Measurements from ENCODE around the gene ALPP. TPM values are rescaled to one million over a fixed set of nuclear protein-coding genes. Genes with fewer than 3 reads are reported as not detected.
"Not testable (repeated sequence)": the region's sequence is repeated elsewhere in the genome, so short reads cannot be mapped to it uniquely, and the experiment has no call there.

The ALPP gene
- polyA plus RNA-seq, 3 donors: not detected

DNA sequence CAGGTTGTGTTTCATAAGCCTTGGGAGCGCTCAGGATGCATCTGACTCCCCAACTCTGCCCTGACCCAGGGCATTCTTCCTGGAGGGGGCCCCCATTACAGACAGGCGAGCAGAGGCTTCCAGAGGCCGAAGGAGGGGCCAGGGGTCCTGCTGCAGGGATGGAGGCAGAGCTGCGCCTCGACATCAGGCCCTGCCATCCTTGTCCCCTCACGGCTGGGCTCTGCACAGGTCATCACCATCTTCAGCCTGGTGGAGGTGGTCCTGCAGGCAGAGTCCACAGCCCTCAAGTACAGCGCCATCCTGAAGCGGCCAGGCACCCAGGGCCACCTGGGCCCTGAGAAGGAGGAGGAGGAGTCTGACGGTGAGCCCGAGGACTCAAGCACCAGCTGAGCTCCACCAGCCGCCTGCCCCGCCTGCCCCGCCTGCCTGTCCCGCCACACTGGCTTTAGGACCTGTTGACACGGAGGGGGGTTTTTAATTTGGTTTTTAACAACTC, 42.3 kb upstream of the ALPP start:
- Mint-ChIP-seq H3K27me3 (ENCODE audit: low read depth in 3 of 3) (peaks cover 0 to 2% (median 0%) of the 10 kb centered on the region in 3 donors), H3K27ac (no peak overlapping the region), H3K9me3 (no peaks in the 10 kb centered on the region), H3K36me3 (peaks cover 8 to 14% of the 10 kb centered on the region in 2 donors), H3K4me1 (no peaks in the 10 kb centered on the region), H3K4me3 (no peak overlapping the region)
- Histone ChIP-seq H3K36me3 (replicated peaks in 1 of 2; ENCODE audit: control insufficient read depth in 1 of 2, insufficient read depth in 2 of 2, low read length in 2 of 2) (peaks cover 0 to 4% of the 10 kb centered on the region in 2 donors), H3K27me3 (ENCODE audit: control insufficient read depth in 2 of 2, insufficient read depth in 2 of 2, low read length in 2 of 2) (no peaks in the 10 kb centered on the region), H3K4me3 (replicated peaks in 1 of 3; ENCODE audit: low read depth in 2 of 3, low read length in 3 of 3) (no peak overlapping the region), H3K9me3 (replicated peaks in 1 of 2; ENCODE audit: control insufficient read depth in 1 of 2, insufficient read depth in 1 of 2, low read length in 2 of 2) (no peaks in the 10 kb centered on the region), H3K27ac (ENCODE audit: low read depth in 1 of 2, low read length in 2 of 2) (no peak overlapping the region), H3K9ac (ENCODE audit: insufficient read depth, low read length, poor library complexity, severe bottlenecking) (no peak overlapping the region), H3K4me2 (replicated peaks; ENCODE audit: extremely low read depth, low read length, poor library complexity, severe bottlenecking) (no peak overlapping the region), H2AFZ (ENCODE audit: insufficient read depth, low read depth, low read length, poor library complexity, severe bottlenecking) (no peak overlapping the region), H3K4me1 (ENCODE audit: control insufficient read depth in 1 of 2, insufficient read depth in 2 of 2, low read length in 2 of 2) (no peaks in the 10 kb centered on the region), H4K20me1 (ENCODE audit: insufficient read depth, low read length) (no peaks in the 10 kb centered on the region), H3K79me2 (ENCODE audit: insufficient read depth, low read length) (no peaks in the 10 kb centered on the region)
- intact Hi-C loops (cut with micrococcal nuclease): no loop called here
- TF ChIP-seq, protein P1, sequence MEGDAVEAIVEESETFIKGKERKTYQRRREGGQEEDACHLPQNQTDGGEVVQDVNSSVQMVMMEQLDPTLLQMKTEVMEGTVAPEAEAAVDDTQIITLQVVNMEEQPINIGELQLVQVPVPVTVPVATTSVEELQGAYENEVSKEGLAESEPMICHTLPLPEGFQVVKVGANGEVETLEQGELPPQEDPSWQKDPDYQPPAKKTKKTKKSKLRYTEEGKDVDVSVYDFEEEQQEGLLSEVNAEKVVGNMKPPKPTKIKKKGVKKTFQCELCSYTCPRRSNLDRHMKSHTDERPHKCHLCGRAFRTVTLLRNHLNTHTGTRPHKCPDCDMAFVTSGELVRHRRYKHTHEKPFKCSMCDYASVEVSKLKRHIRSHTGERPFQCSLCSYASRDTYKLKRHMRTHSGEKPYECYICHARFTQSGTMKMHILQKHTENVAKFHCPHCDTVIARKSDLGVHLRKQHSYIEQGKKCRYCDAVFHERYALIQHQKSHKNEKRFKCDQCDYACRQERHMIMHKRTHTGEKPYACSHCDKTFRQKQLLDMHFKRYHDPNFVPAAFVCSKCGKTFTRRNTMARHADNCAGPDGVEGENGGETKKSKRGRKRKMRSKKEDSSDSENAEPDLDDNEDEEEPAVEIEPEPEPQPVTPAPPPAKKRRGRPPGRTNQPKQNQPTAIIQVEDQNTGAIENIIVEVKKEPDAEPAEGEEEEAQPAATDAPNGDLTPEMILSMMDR (IDR thresholded peaks at IDR 0.05): no peak
- 99% methylated on average over 10 of the region's 15 CpGs for WGBS (ENCODE audit: insufficient coverage)
- DNase-seq: no peak

DNA sequence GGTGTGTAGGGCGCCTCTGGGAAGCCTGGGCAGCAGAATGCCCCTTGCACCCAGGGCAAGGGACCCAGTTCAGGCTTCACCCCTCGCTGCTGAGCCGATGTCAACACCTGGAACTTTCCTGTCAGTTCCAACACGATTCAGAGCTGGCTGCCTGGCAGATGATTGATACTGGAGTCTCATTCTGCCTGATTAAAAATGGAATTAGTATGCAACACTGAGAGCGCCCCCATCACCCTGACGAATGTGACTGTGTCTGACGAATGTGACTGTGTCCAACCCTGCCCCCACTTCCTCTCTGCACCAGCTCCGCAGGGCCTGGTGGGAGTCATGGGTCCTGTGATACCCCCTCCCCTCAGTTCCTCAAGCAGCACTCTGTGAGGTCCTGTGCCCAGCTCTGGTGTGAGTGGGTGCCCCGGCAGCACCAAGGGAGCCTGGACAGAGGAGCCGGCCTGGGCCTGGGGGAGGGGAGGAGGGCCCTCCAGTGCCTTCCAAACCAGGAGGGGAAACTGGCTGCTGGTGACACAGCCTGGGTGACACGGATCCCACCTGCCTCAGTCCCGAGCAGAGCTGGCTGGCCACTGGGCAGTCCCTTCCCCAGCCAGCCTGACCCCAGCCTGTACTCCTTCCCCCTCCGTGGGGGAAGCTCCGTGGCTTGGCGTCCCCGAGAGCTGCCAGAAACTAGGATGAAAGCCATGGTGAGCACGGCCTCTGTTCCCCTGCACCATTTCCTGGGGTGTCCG, 41.4 kb upstream of the ALPP start:
- no peak for DNase-seq
- peaks cover 0 to 4% of the 10 kb centered on the region in 2 donors for H3K36me3 ChIP-seq (replicated peaks in 1 of 2; ENCODE audit: control insufficient read depth in 1 of 2, insufficient read depth in 2 of 2, low read length in 2 of 2)
- Mint-ChIP-seq H3K27me3 (ENCODE audit: low read depth in 3 of 3) (peaks cover 0 to 2% (median 0%) of the 10 kb centered on the region in 3 donors), H3K4me3 (no peak overlapping the region), H3K36me3 (peaks cover 8 to 14% of the 10 kb centered on the region in 2 donors), H3K27ac (peak overlapping the region in 1 of 7 donors; percentile 57), H3K4me1 (no peaks in the 10 kb centered on the region), H3K9me3 (no peaks in the 10 kb centered on the region)
- no peaks in the 10 kb centered on the region for H3K27me3 ChIP-seq (ENCODE audit: control insufficient read depth in 2 of 2, insufficient read depth in 2 of 2, low read length in 2 of 2)
- 75% methylated on average over 9 of the region's 18 CpGs for WGBS (ENCODE audit: insufficient coverage)
- H3K9me3 ChIP-seq (replicated peaks in 1 of 2; ENCODE audit: control insufficient read depth in 1 of 2, insufficient read depth in 1 of 2, low read length in 2 of 2): no peaks in the 10 kb centered on the region
- no peak overlapping the region for H3K4me2 ChIP-seq (replicated peaks; ENCODE audit: extremely low read depth, low read length, poor library complexity, severe bottlenecking)
- H3K4me1 ChIP-seq (ENCODE audit: control insufficient read depth in 1 of 2, insufficient read depth in 2 of 2, low read length in 2 of 2): no peaks in the 10 kb centered on the region
- H3K79me2 ChIP-seq (ENCODE audit: insufficient read depth, low read length): no peaks in the 10 kb centered on the region
- no peak overlapping the region for H3K9ac ChIP-seq (ENCODE audit: insufficient read depth, low read length, poor library complexity, severe bottlenecking)
- H2AFZ ChIP-seq (ENCODE audit: insufficient read depth, low read depth, low read length, poor library complexity, severe bottlenecking): no peak overlapping the region
- intact Hi-C loops (cut with micrococcal nuclease): no loop called here
- TF ChIP-seq, protein P1 (IDR thresholded peaks at IDR 0.05): no peak
- no peaks in the 10 kb centered on the region for H4K20me1 ChIP-seq (ENCODE audit: insufficient read depth, low read length)
- H3K27ac ChIP-seq (ENCODE audit: low read depth in 1 of 2, low read length in 2 of 2): no peak overlapping the region
- no peak overlapping the region for H3K4me3 ChIP-seq (replicated peaks in 1 of 3; ENCODE audit: low read depth in 2 of 3, low read length in 3 of 3)

DNA sequence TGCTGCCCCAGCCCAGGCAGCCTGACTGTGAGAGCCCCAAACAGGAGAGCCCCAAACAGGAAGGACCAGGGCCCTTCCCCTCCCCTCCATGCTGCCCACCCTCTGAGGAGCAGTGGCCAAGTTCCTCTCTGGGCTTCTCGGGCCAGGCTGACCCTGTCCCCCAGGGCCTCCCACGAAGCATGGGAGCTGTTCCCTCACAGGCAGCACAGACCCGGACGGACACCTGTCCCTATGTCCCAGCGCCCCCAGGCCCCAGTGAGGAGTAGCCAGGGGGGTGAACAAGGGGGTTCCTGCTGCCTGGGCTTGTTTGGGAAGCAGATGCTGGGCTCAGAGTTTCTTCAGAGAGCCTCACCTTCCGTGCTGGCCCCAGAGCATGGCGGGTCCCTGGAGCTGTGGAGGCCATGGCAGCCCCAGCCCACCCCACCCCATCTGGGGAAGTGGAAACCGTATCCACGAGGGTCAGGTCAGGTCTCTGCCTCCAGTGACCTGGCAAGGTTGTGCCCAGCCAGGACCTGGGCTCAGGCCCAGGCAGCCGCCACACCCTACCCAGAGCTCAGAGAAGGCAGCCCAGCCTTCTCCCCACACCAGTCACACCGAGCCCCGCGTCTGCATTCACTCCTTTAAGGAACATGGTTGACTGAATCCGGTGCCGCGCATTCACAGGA, 40.3 kb upstream of the ALPP start:
- H3K4me2 ChIP-seq (replicated peaks; ENCODE audit: extremely low read depth, low read length, poor library complexity, severe bottlenecking); H4K20me1 ChIP-seq (ENCODE audit: insufficient read depth, low read length); H3K9me3 Mint-ChIP-seq; H3K4me1 ChIP-seq (ENCODE audit: control insufficient read depth in 1 of 2, insufficient read depth in 2 of 2, low read length in 2 of 2); intact Hi-C loops (cut with micrococcal nuclease); DNase-seq; H3K36me3 ChIP-seq (replicated peaks in 1 of 2; ENCODE audit: control insufficient read depth in 1 of 2, insufficient read depth in 2 of 2, low read length in 2 of 2); H2AFZ ChIP-seq (ENCODE audit: insufficient read depth, low read depth, low read length, poor library complexity, severe bottlenecking); H3K79me2 ChIP-seq (ENCODE audit: insufficient read depth, low read length); H3K4me1 Mint-ChIP-seq; H3K4me3 Mint-ChIP-seq; H3K27me3 Mint-ChIP-seq (ENCODE audit: low read depth in 3 of 3); H3K9ac ChIP-seq (ENCODE audit: insufficient read depth, low read length, poor library complexity, severe bottlenecking); H3K27me3 ChIP-seq (ENCODE audit: control insufficient read depth in 2 of 2, insufficient read depth in 2 of 2, low read length in 2 of 2); H3K27ac Mint-ChIP-seq; H3K9me3 ChIP-seq (replicated peaks in 1 of 2; ENCODE audit: control insufficient read depth in 1 of 2, insufficient read depth in 1 of 2, low read length in 2 of 2); H3K4me3 ChIP-seq (replicated peaks in 1 of 3; ENCODE audit: low read depth in 2 of 3, low read length in 3 of 3); H3K27ac ChIP-seq (ENCODE audit: low read depth in 1 of 2, low read length in 2 of 2): not testable (repeated sequence)
- peaks cover 8 to 14% of the 10 kb centered on the region in 2 donors for H3K36me3 Mint-ChIP-seq
- 100% methylated on average over 7 of the region's 16 CpGs for WGBS (ENCODE audit: insufficient coverage)

Measured in CD14-positive monocyte (primary cell).